Thymus (tissue), 11 donors: Measurements from ENCODE around the gene CD93. TPM values are rescaled to one million over a fixed set of nuclear protein-coding genes. Genes with fewer than 3 reads are reported as not detected.

Source experiments
- DNase-seq, 9 donors: peaks; one replicate each; pipeline ENCODE4 v3.0.0-alpha.2; 2013; ENCODE audit warnings: low spot score in 9 of 9, low read depth in 6 of 9, missing footprints in 1 of 9
- H3K27ac ChIP-seq, 2 donors: one replicate each; pipeline ENCODE4 v1.5.1; 2013; ENCODE audit warnings: control low read depth in 1 of 2, low read depth in 1 of 2, low read length in 1 of 2, mild to moderate bottlenecking in 1 of 2, moderate library complexity in 1 of 2
- H3K27me3 ChIP-seq, 2 donors: one replicate each; pipeline ENCODE4 v1.5.1; 2013; ENCODE audit warnings: low read length in 1 of 2; ENCODE audit not compliant: control insufficient read depth in 2 of 2, insufficient read depth in 1 of 2
- H3K36me3 ChIP-seq, 2 donors: one replicate each; pipeline ENCODE4 v1.5.1; 2013; ENCODE audit warnings: low read length in 1 of 2, mild to moderate bottlenecking in 1 of 2, moderate library complexity in 1 of 2; ENCODE audit not compliant: control insufficient read depth in 2 of 2, insufficient read depth in 2 of 2
- H3K4me1 ChIP-seq, 2 donors: one replicate each; pipeline ENCODE4 v1.5.1; 2013; ENCODE audit warnings: low read length in 2 of 2; ENCODE audit not compliant: control insufficient read depth in 2 of 2, insufficient read depth in 2 of 2
- H3K4me3 ChIP-seq, 2 donors: one replicate each; pipeline ENCODE4 v1.5.1; 2013; ENCODE audit warnings: low read length in 2 of 2, control low read depth in 1 of 2, mild to moderate bottlenecking in 1 of 2
- H3K9me3 ChIP-seq, 2 donors: one replicate each; pipeline ENCODE4 v1.5.1; 2013; ENCODE audit warnings: low read length in 1 of 2, mild to moderate bottlenecking in 1 of 2; ENCODE audit not compliant: control insufficient read depth in 2 of 2, insufficient read depth in 1 of 2
- WGBS: extraction: QIAGEN DNeasy Blood & Tissue Kit; methylation state at CpG from one replicate; pipeline ENCODE4 v1.1.7; 2013; 5-methylcytosine and 5-hydroxymethylcytosine counted together
- polyA plus RNA-seq: library from polyadenylated mRNA; stranded (reverse); fragments of 200-250 nt; gene quantifications from one replicate; pipeline ENCODE4 v1.2.3, GENCODE V29; 2013
- total RNA-seq: library from RNA; stranded (reverse); fragments of 120-200 nt; gene quantifications from one replicate; pipeline ENCODE4 v1.2.4, GENCODE V29; 2013
- donor health status: healthy.

CD93 gene
- total and polyA plus RNA-seq, 2 donors: 16.4 to 19.8 TPM

DNA sequence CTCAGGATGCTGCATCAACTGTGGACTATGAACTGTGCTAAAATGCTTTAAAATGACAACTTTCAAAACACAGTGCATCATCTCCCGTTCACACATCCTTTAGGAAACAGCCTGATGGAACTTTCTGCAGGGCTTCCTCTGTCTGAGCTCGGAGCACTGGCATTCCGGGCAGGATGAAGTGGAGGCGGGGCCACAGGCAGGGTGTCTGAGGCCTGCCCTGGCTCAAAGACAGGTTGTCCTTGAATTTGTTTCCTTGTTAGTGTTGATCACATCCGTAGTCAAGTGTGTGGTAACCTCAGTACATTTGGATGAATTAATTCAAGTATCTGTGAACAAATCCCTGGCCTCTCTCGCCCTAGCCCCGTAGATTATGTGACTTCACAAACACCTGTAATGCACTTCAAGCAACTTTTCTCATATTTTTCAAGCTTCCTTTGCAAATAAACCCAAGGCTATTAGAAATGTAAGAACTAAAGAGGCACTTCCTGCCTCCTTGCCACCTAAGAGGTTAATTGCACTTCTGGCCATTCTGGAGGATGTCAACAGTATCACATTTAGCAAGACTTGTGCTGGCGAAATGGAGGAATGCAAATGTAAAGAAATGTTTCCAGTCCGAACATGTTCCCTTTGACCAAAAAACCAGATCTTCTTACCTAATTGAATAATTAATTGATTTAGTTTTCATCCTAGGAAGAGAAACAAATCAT is 3.1 kb downstream of the CD93 start:
- H3K27me3 ChIP-seq: no peaks in the 10 kb centered on the region
- peaks cover 8 to 64% of the 10 kb centered on the region in 2 donors for H3K4me1 ChIP-seq
- peak overlapping the region; percentile 40 to 45 for H3K27ac ChIP-seq
- DNase-seq: peak in 1 of 9 donors; percentile 35
- H3K4me3 ChIP-seq: peak overlapping the region in 1 of 2 donors; percentile 47
- WGBS: 92% methylated on average over 9 of the region's 9 CpGs
- peaks cover 0 to 4% of the 10 kb centered on the region in 2 donors for H3K36me3 ChIP-seq
- H3K9me3 ChIP-seq: peaks cover 0 to 1% of the 10 kb centered on the region in 2 donors

GRCh38 chr20:23081263-23081819 is 4.8 kb downstream of the CD93 start:
- 88% methylated on average over 9 of the region's 9 CpGs for WGBS
- Histone ChIP-seq H3K27me3 (no peaks in the 10 kb centered on the region), H3K9me3 (peaks cover 0 to 1% of the 10 kb centered on the region in 2 donors), H3K36me3 (peaks cover 0 to 4% of the 10 kb centered on the region in 2 donors), H3K4me1 (peaks cover 0 to 48% of the 10 kb centered on the region in 2 donors), H3K4me3 (no peak overlapping the region), H3K27ac (no peak overlapping the region)
- no peak for DNase-seq

- Histone ChIP-seq H3K9me3 (peaks cover 0 to 1% of the 10 kb centered on the region in 2 donors), H3K4me1 (peaks cover 0 to 42% of the 10 kb centered on the region in 2 donors), H3K27ac (no peak overlapping the region), H3K4me3 (no peak overlapping the region), H3K36me3 (peaks cover 0 to 4% of the 10 kb centered on the region in 2 donors), H3K27me3 (no peaks in the 10 kb centered on the region)
- DNase-seq: no peak
- WGBS: 97% methylated on average over 10 of the region's 10 CpGs
Measured at GRCh38 chr20:23080521-23080920, 5.6 kb downstream of the CD93 start.

DNA sequence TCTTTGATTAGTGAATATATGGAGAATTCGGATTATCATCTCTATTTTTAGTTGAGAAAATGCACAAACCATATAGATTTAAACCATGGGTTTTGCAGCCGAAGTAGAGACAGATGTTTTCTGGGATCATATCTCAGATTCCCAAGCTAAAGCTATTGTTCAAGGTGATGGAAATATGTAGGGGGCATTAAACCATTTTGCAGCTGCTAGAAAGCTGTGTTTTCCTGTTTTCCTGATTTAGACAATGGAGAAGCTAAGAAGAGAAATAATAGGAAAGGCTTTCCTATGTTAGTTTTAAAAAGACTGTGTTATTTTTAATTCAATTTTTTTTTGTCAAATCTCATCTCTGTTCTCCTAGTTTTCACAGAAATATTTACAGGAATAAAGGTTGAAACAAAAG is 6.2 kb downstream of the CD93 start:
- peaks cover 0 to 4% of the 10 kb centered on the region in 2 donors for H3K36me3 ChIP-seq
- peaks cover 0 to 36% of the 10 kb centered on the region in 2 donors for H3K4me1 ChIP-seq
- no peaks in the 10 kb centered on the region for H3K27me3 ChIP-seq
- WGBS: 93% methylated on average over 2 of the region's 2 CpGs
- H3K9me3 ChIP-seq: peaks cover 0 to 1% of the 10 kb centered on the region in 2 donors
- DNase-seq: no peak
- H3K27ac ChIP-seq: no peak overlapping the region
- no peak overlapping the region for H3K4me3 ChIP-seq

DNA sequence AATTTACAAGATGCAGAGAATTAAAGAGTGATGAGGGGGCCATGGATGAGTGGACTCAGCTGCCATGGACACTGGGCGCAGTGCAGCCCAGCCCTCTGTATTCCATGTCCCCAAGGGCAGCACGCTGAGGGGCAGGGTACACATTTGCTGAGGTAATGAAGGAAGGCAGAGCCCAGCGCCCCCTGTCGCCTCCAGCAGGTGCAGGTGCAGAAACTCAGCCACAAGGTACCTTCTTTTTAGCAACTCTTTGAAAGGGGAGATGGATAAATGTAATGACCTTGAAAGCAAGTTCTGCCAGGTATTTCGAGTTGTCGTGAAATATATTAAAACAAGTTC is 7.1 kb downstream of the CD93 start:
- 96% methylated on average over 6 of the region's 6 CpGs for WGBS
- peaks cover 0 to 1% of the 10 kb centered on the region in 2 donors for H3K9me3 ChIP-seq
- peaks cover 0 to 4% of the 10 kb centered on the region in 2 donors for H3K36me3 ChIP-seq
- H3K4me1 ChIP-seq: peaks cover 0 to 28% of the 10 kb centered on the region in 2 donors
- H3K27me3 ChIP-seq: no peaks in the 10 kb centered on the region
- DNase-seq: no peak
- no peak overlapping the region for H3K4me3 ChIP-seq
- H3K27ac ChIP-seq: no peak overlapping the region

- 95% methylated on average over 5 of the region's 5 CpGs for WGBS
- Histone ChIP-seq H3K36me3 (peaks cover 0 to 4% of the 10 kb centered on the region in 2 donors), H3K27ac (no peak overlapping the region), H3K9me3 (peaks cover 0 to 1% of the 10 kb centered on the region in 2 donors), H3K4me3 (no peak overlapping the region), H3K4me1 (peaks cover 0 to 23% of the 10 kb centered on the region in 2 donors), H3K27me3 (no peaks in the 10 kb centered on the region)
- DNase-seq: no peak
Measured at GRCh38 chr20:23078351-23079015, 7.6 kb downstream of the CD93 start.

GRCh38 chr20:23077277-23077676 is 8.8 kb downstream of the CD93 start:
- peaks cover 0 to 11% of the 10 kb centered on the region in 2 donors for H3K4me1 ChIP-seq
- H3K27ac ChIP-seq: no peak overlapping the region
- peaks cover 0 to 1% of the 10 kb centered on the region in 2 donors for H3K9me3 ChIP-seq
- H3K27me3 ChIP-seq: no peaks in the 10 kb centered on the region
- 97% methylated on average over 4 of the region's 4 CpGs for WGBS
- no peak overlapping the region for H3K4me3 ChIP-seq
- H3K36me3 ChIP-seq: peaks cover 0 to 4% of the 10 kb centered on the region in 2 donors
- no peak for DNase-seq

GRCh38 chr20:23074052-23074451 is 12.1 kb downstream of the CD93 start:
- no peak for DNase-seq
- Histone ChIP-seq H3K36me3 (no peaks in the 10 kb centered on the region), H3K9me3 (no peaks in the 10 kb centered on the region), H3K4me1 (no peaks in the 10 kb centered on the region), H3K4me3 (no peak overlapping the region), H3K27ac (no peak overlapping the region), H3K27me3 (no peaks in the 10 kb centered on the region)
- WGBS: 96% methylated on average over 3 of the region's 3 CpGs

- Histone ChIP-seq H3K4me1 (no peaks in the 10 kb centered on the region), H3K4me3 (no peak overlapping the region), H3K27ac (no peak overlapping the region), H3K36me3 (no peaks in the 10 kb centered on the region), H3K9me3 (no peaks in the 10 kb centered on the region), H3K27me3 (no peaks in the 10 kb centered on the region)
- WGBS: 93% methylated on average over 11 of the region's 11 CpGs
- no peak for DNase-seq
Measured at GRCh38 chr20:23072892-23073586, 13.1 kb downstream of the CD93 start.
